Fibroblast of lung (primary cell): Measurements from ENCODE around the gene NEK6.

Experiments
- EZH2 ChIP-seq: IDR thresholded peaks from 2 replicates; pipeline ENCODE4 v1.5.1; 2012; ENCODE audit warnings: low read length, control low read depth, mild to moderate bottlenecking; ENCODE audit errors: missing control alignments
- TF ChIP-seq, protein P1 (sequence below), 2 donors: IDR thresholded peaks in 1 of 2; conservative IDR thresholded peaks in 1 of 2; 1 replicate in 1 of 2; 2 replicates in 1 of 2; pipeline ENCODE4 v1.5.1; 2011 to 2012; ENCODE audit warnings: low read length in 2 of 2, control low read depth in 1 of 2, inconsistent platforms in 1 of 2, low read depth in 1 of 2, mild to moderate bottlenecking in 1 of 2

DNA sequence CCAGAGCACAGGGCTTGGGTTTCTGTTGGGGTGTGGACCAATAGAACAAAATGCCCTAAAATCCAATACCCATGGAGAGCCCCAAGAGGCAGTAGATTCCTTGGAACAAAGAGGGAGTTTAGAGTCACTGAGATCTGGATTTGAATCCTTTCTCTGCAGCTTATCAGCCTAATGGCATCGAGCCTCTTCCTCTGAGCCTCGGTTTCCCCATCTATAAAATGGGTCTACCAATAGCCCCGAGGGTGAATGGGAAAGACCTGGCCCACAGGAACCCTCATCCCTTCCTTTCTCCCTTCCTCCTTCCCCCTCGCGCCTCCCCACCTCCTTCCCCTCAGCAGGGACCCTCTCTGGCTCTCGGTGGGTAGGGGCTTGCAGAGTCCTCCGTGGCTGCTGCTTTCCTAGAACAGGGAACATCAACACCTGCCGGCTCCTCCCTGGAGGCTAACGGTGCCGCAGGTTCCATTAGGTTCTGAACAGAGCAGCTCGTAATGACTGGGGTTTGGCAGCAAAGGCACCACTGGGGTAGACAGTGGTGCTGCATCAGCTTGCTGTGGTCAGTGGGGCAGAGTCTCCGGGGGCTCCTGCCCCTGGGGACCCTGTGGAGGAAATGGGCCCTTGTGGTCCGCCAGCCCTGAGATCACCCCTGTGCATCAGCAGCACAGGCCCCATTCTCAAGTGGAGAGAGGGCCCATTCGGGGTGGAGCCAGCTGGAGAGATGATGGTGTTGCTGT, 40.3 kb downstream of the NEK6 start:
- TF ChIP-seq, protein P1, sequence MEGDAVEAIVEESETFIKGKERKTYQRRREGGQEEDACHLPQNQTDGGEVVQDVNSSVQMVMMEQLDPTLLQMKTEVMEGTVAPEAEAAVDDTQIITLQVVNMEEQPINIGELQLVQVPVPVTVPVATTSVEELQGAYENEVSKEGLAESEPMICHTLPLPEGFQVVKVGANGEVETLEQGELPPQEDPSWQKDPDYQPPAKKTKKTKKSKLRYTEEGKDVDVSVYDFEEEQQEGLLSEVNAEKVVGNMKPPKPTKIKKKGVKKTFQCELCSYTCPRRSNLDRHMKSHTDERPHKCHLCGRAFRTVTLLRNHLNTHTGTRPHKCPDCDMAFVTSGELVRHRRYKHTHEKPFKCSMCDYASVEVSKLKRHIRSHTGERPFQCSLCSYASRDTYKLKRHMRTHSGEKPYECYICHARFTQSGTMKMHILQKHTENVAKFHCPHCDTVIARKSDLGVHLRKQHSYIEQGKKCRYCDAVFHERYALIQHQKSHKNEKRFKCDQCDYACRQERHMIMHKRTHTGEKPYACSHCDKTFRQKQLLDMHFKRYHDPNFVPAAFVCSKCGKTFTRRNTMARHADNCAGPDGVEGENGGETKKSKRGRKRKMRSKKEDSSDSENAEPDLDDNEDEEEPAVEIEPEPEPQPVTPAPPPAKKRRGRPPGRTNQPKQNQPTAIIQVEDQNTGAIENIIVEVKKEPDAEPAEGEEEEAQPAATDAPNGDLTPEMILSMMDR (conservative IDR thresholded peaks at IDR 0.05 in 1 of 2, IDR thresholded peaks at IDR 0.05 in 1 of 2; ENCODE audit: low read depth in 1 of 2, low read length in 2 of 2), result no peak
- no peak for TF ChIP-seq EZH2
